ENCODE results near the gene CATSPER4.
A peak's percentile ranks its signal among the peaks of the same experiment; 100 is the strongest.
"Not testable (repeated sequence)": the region's sequence is repeated elsewhere in the genome, so short reads cannot be mapped to it uniquely, and the experiment has no call there.

The CATSPER4 gene

GRCh38 chr1:26189331-26189730 is 1.1 kb upstream of the CATSPER4 start:
- no peak for DNase-seq (ENCODE audit: low read depth in 2 of 2, low spot score in 1 of 2)

GRCh38 chr1:26189751-26190275 is 589 bp upstream of the CATSPER4 start:
- DNase-seq (ENCODE audit: low read depth in 2 of 2, low spot score in 1 of 2) = no peak

- DNase-seq (ENCODE audit: low read depth in 2 of 2, low spot score in 1 of 2) = no peak
Measured at GRCh38 chr1:26191739-26192138, 1.3 kb downstream of the CATSPER4 start.

GRCh38 chr1:26195805-26196204 is 5.4 kb downstream of the CATSPER4 start:
- no peak for DNase-seq (ENCODE audit: low read depth in 2 of 2, low spot score in 1 of 2)

GRCh38 chr1:26197301-26197700 is 6.9 kb downstream of the CATSPER4 start:
- no peak for DNase-seq (ENCODE audit: low read depth in 2 of 2, low spot score in 1 of 2)

- no peak for DNase-seq (ENCODE audit: low read depth in 2 of 2, low spot score in 1 of 2)
Measured at GRCh38 chr1:26197813-26198212, 7.4 kb downstream of the CATSPER4 start.

- no peak for DNase-seq (ENCODE audit: low read depth in 2 of 2, low spot score in 1 of 2)
Measured at GRCh38 chr1:26200413-26200812, 10.0 kb downstream of the CATSPER4 start.

- no peak for DNase-seq (ENCODE audit: low read depth in 2 of 2, low spot score in 1 of 2)
Measured at GRCh38 chr1:26203642-26204318, 13.4 kb downstream of the CATSPER4 start.

GRCh38 chr1:26210147-26210870 is 19.9 kb downstream of the CATSPER4 start:
- DNase-seq (ENCODE audit: low read depth in 2 of 2, low spot score in 1 of 2) = no peak

GRCh38 chr1:26212726-26213125 is 22.3 kb downstream of the CATSPER4 start:
- no peak for DNase-seq (ENCODE audit: low read depth in 2 of 2, low spot score in 1 of 2)

- no peak for DNase-seq (ENCODE audit: low read depth in 2 of 2, low spot score in 1 of 2)
Measured at GRCh38 chr1:26213335-26213905, 23.0 kb downstream of the CATSPER4 start.

GRCh38 chr1:26215246-26215645 is 24.8 kb downstream of the CATSPER4 start:
- DNase-seq (ENCODE audit: low read depth in 2 of 2, low spot score in 1 of 2) = no peak

GRCh38 chr1:26218906-26219494 is 28.6 kb downstream of the CATSPER4 start:
- DNase-seq (ENCODE audit: low read depth in 2 of 2, low spot score in 1 of 2) = no peak

- DNase-seq (ENCODE audit: low read depth in 2 of 2, low spot score in 1 of 2) = no peak
Measured at GRCh38 chr1:26220199-26220912, 30.0 kb downstream of the CATSPER4 start.

- no peak for DNase-seq (ENCODE audit: low read depth in 2 of 2, low spot score in 1 of 2)
Measured at GRCh38 chr1:26221094-26221493, 30.7 kb downstream of the CATSPER4 start.

GRCh38 chr1:26224606-26225005 is 34.2 kb downstream of the CATSPER4 start:
- DNase-seq (ENCODE audit: low read depth in 2 of 2, low spot score in 1 of 2) = no peak

- DNase-seq (ENCODE audit: low read depth in 2 of 2, low spot score in 1 of 2) = no peak
Measured at GRCh38 chr1:26225033-26225831, 34.8 kb downstream of the CATSPER4 start.

- not testable (repeated sequence) for DNase-seq (ENCODE audit: low read depth in 2 of 2, low spot score in 1 of 2)
Measured at GRCh38 chr1:26230682-26231081, 40.3 kb downstream of the CATSPER4 start.

GRCh38 chr1:26233903-26234643 is 43.7 kb downstream of the CATSPER4 start, which contains the start of gene CEP85:
TSS of gene CEP85 (plus strand) at chr1:26234200. CDS start at chr1:26239784, 5,584 bp downstream.
- DNase-seq (ENCODE audit: low read depth in 2 of 2, low spot score in 1 of 2) = peak; percentile 92 to 96
